Measurements from ENCODE around the gene FFAR2.
"Not testable (repeated sequence)": the region's sequence is repeated elsewhere in the genome, so short reads cannot be mapped to it uniquely, and the experiment has no call there.

Gene FFAR2

GRCh38 chr19:35447606-35448469 is at the start of gene FFAR2:
TSS of gene FFAR2 (plus strand) at chr19:35448257. CDS start at chr19:35449715, 1,458 bp downstream.
- DNase-seq (ENCODE audit: low spot score): no peak
- in situ Hi-C loops (cut with MboI; ENCODE audit: low sequenced_read_pairs, unreplicated experiment): no loop called here
- no peak for TF ChIP-seq CTCF (IDR thresholded peaks at IDR 0.05; ENCODE audit: borderline replicate concordance, control extremely low read depth, extremely low read depth, insufficient read depth, missing control alignments)

- no peak for DNase-seq (ENCODE audit: low spot score)
- in situ Hi-C loops (cut with MboI; ENCODE audit: low sequenced_read_pairs, unreplicated experiment): no loop called here
- TF ChIP-seq CTCF (IDR thresholded peaks at IDR 0.05; ENCODE audit: borderline replicate concordance, control extremely low read depth, extremely low read depth, insufficient read depth, missing control alignments): no peak
Measured at GRCh38 chr19:35398570-35398969, 49.5 kb upstream of the FFAR2 start.

GRCh38 chr19:35399231-35399630 is 48.8 kb upstream of the FFAR2 start:
- DNase-seq (ENCODE audit: low spot score): no peak
- TF ChIP-seq CTCF (IDR thresholded peaks at IDR 0.05; ENCODE audit: borderline replicate concordance, control extremely low read depth, extremely low read depth, insufficient read depth, missing control alignments): no peak
- in situ Hi-C loops (cut with MboI; ENCODE audit: low sequenced_read_pairs, unreplicated experiment): no loop called here

- TF ChIP-seq CTCF (IDR thresholded peaks at IDR 0.05; ENCODE audit: borderline replicate concordance, control extremely low read depth, extremely low read depth, insufficient read depth, missing control alignments): no peak
- DNase-seq (ENCODE audit: low spot score): no peak
- in situ Hi-C loops (cut with MboI; ENCODE audit: low sequenced_read_pairs, unreplicated experiment): no loop called here
Measured at GRCh38 chr19:35399948-35400772, 47.9 kb upstream of the FFAR2 start.

- no peak for TF ChIP-seq CTCF (IDR thresholded peaks at IDR 0.05; ENCODE audit: borderline replicate concordance, control extremely low read depth, extremely low read depth, insufficient read depth, missing control alignments)
- in situ Hi-C loops (cut with MboI; ENCODE audit: low sequenced_read_pairs, unreplicated experiment): no loop called here
- DNase-seq (ENCODE audit: low spot score): no peak
Measured at GRCh38 chr19:35400773-35401100, 47.3 kb upstream of the FFAR2 start.

GRCh38 chr19:35401416-35401815 is 46.6 kb upstream of the FFAR2 start:
- in situ Hi-C loops (cut with MboI; ENCODE audit: low sequenced_read_pairs, unreplicated experiment): not testable (repeated sequence)

More at GRCh38 chr19:35401416-35401815, 46.6 kb upstream of the FFAR2 start:
- peak; percentile 50 for DNase-seq (ENCODE audit: low spot score)
